ENCODE measurements around the gene MIOX. TPM values are rescaled to one million over a fixed set of nuclear protein-coding genes. Genes with fewer than 3 reads are reported as not detected.
A peak's percentile ranks its signal among the peaks of the same experiment; 100 is the strongest.

The MIOX gene
- total RNA-seq, 8 experiments from 2014 or later: 0.13 to 0.52 (median 0.36) TPM; not detected in 4

- H3K4me3 ChIP-seq: peak overlapping the region; percentile 22 to 47 (median 45)
- H3K27ac ChIP-seq: peak overlapping the region in 1 of 2 donors; percentile 7
- peaks cover 0 to 13% of the 10 kb centered on the region in 2 donors for H3K4me1 ChIP-seq (replicated peaks in 1 of 2)
- in situ Hi-C loops (cut with MboI; ENCODE audit: low pct_unique_long_range_greater_than_20kb in 2 of 9, low sequenced_read_pairs in 9 of 9, unreplicated experiment in 9 of 9): no loop called here
- 80 to 100% (median 95%) methylated on average over 2 to 7 of the region's 35 CpGs; no CpG with 5 or more reads in 6 of the 10 experiments for WGBS, 10 experiments
- ATAC-seq (replicated peaks in 6 of 8): peak in 5 of 8 experiments; percentile 11 to 42 (median 31)
These were observed 4.3 kb upstream of the MIOX start for GRCh38 chr22:50482107-50483074.

- Histone ChIP-seq H3K27ac (no peak overlapping the region), H3K4me3 (no peak overlapping the region), H3K4me1 (replicated peaks in 1 of 2) (peaks cover 0 to 13% of the 10 kb centered on the region in 2 donors)
- WGBS, 10 experiments: 60 to 100% methylated on average over 1 of the region's 10 CpGs; no CpG with 5 or more reads in 8 of the 10 experiments
- ATAC-seq (replicated peaks in 6 of 8): no peak
- in situ Hi-C loops (cut with MboI; ENCODE audit: low pct_unique_long_range_greater_than_20kb in 2 of 9, low sequenced_read_pairs in 9 of 9, unreplicated experiment in 9 of 9): no loop called here
These were observed 3.6 kb upstream of the MIOX start for GRCh38 chr22:50483106-50483505.

GRCh38 chr22:50483556-50483955 is 3.1 kb upstream of the MIOX start:
- WGBS, 10 experiments: 94% methylated on average over 3 of the region's 8 CpGs; no CpG with 5 or more reads in 9 of the 10 experiments
- in situ Hi-C loops (cut with MboI; ENCODE audit: low pct_unique_long_range_greater_than_20kb in 2 of 9, low sequenced_read_pairs in 9 of 9, unreplicated experiment in 9 of 9): no loop called here
- Histone ChIP-seq H3K4me1 (replicated peaks in 1 of 2) (peaks cover 0 to 13% of the 10 kb centered on the region in 2 donors), H3K4me3 (no peak overlapping the region), H3K27ac (no peak overlapping the region)
- ATAC-seq (replicated peaks in 6 of 8): no peak

GRCh38 chr22:50483977-50484853 is 2.4 kb upstream of the MIOX start:
- peaks cover 0 to 13% of the 10 kb centered on the region in 2 donors for H3K4me1 ChIP-seq (replicated peaks in 1 of 2)
- no peak overlapping the region for H3K27ac ChIP-seq
- in situ Hi-C loops (cut with MboI; ENCODE audit: low pct_unique_long_range_greater_than_20kb in 2 of 9, low sequenced_read_pairs in 9 of 9, unreplicated experiment in 9 of 9): no loop called here
- WGBS, 10 experiments: 73 to 86% methylated on average over 1 to 4 of the region's 31 CpGs; no CpG with 5 or more reads in 8 of the 10 experiments
- H3K4me3 ChIP-seq: no peak overlapping the region
- ATAC-seq (replicated peaks in 6 of 8): no peak

GRCh38 chr22:50485221-50486131 is 1.2 kb upstream of the MIOX start:
- Histone ChIP-seq H3K4me1 (replicated peaks in 1 of 2) (peaks cover 0 to 13% of the 10 kb centered on the region in 2 donors), H3K4me3 (no peak overlapping the region), H3K27ac (no peak overlapping the region)
- peak in 1 of 8 experiments; percentile 28 for ATAC-seq (replicated peaks in 6 of 8)
- 39 to 72% (median 58%) methylated on average over 1 to 8 of the region's 29 CpGs; no CpG with 5 or more reads in 3 of the 10 experiments for WGBS, 10 experiments
- in situ Hi-C loops (cut with MboI; ENCODE audit: low pct_unique_long_range_greater_than_20kb in 2 of 9, low sequenced_read_pairs in 9 of 9, unreplicated experiment in 9 of 9): no loop called here

GRCh38 chr22:50487290-50488005 is 789 bp downstream of the MIOX start:
- Histone ChIP-seq H3K4me1 (replicated peaks in 1 of 2) (peaks cover 0 to under 1% of the 10 kb centered on the region in 2 donors), H3K27ac (no peak overlapping the region), H3K4me3 (no peak overlapping the region)
- WGBS, 10 experiments: 78 to 80% methylated on average over 1 to 5 of the region's 23 CpGs; no CpG with 5 or more reads in 8 of the 10 experiments
- no peak for ATAC-seq (replicated peaks in 6 of 8)
- in situ Hi-C loops (cut with MboI; ENCODE audit: low pct_unique_long_range_greater_than_20kb in 2 of 9, low sequenced_read_pairs in 9 of 9, unreplicated experiment in 9 of 9): no loop called here

GRCh38 chr22:50488006-50488677 is 1.5 kb downstream of the MIOX start:
- H3K4me3 ChIP-seq: no peak overlapping the region
- peak in 2 of 8 experiments; percentile 10 to 13 for ATAC-seq (replicated peaks in 6 of 8)
- no CpG with 5 or more reads among the region's 18 CpGs for WGBS, 10 experiments
- H3K27ac ChIP-seq: no peak overlapping the region
- no peaks in the 10 kb centered on the region for H3K4me1 ChIP-seq (replicated peaks in 1 of 2)
- in situ Hi-C loops (cut with MboI; ENCODE audit: low pct_unique_long_range_greater_than_20kb in 2 of 9, low sequenced_read_pairs in 9 of 9, unreplicated experiment in 9 of 9): no loop called here

- no peak overlapping the region for H3K27ac ChIP-seq
- H3K4me3 ChIP-seq: no peak overlapping the region
- no peak for ATAC-seq (replicated peaks in 6 of 8)
- no CpG with 5 or more reads among the region's 19 CpGs for WGBS, 10 experiments
- H3K4me1 ChIP-seq (replicated peaks in 1 of 2): no peaks in the 10 kb centered on the region
- in situ Hi-C loops (cut with MboI; ENCODE audit: low pct_unique_long_range_greater_than_20kb in 2 of 9, low sequenced_read_pairs in 9 of 9, unreplicated experiment in 9 of 9): no loop called here
These were observed 2.2 kb downstream of the MIOX start for GRCh38 chr22:50488886-50489285.

- no peak overlapping the region for H3K4me3 ChIP-seq
- in situ Hi-C loops (cut with MboI; ENCODE audit: low pct_unique_long_range_greater_than_20kb in 2 of 9, low sequenced_read_pairs in 9 of 9, unreplicated experiment in 9 of 9): no loop called here
- ATAC-seq (replicated peaks in 6 of 8): no peak
- H3K4me1 ChIP-seq (replicated peaks in 1 of 2): no peaks in the 10 kb centered on the region
- no peak overlapping the region for H3K27ac ChIP-seq
- 0 to 85% (median 81%) methylated on average over 1 to 7 of the region's 31 CpGs; no CpG with 5 or more reads in 7 of the 10 experiments for WGBS, 10 experiments
These were observed 2.9 kb downstream of the MIOX start for GRCh38 chr22:50489363-50490243.

- Histone ChIP-seq H3K4me1 (replicated peaks in 1 of 2) (no peaks in the 10 kb centered on the region), H3K27ac (no peak overlapping the region), H3K4me3 (no peak overlapping the region)
- in situ Hi-C loops (cut with MboI; ENCODE audit: low pct_unique_long_range_greater_than_20kb in 2 of 9, low sequenced_read_pairs in 9 of 9, unreplicated experiment in 9 of 9): no loop called here
- ATAC-seq (replicated peaks in 6 of 8): no peak
- WGBS, 10 experiments: 74 to 86% (median 78%) methylated on average over 2 to 15 of the region's 27 CpGs; no CpG with 5 or more reads in 3 of the 10 experiments
These were observed 4.1 kb downstream of the MIOX start for GRCh38 chr22:50490531-50491308.
